Stimulated activated naive CD8-positive, alpha-beta T cell treated with anti-CD3 and anti-CD28 coated beads, Interleukin-15, Interleukin-2, amounts not matched to agents 100 ng/mL and 50 ng/mL, for 24 hours (primary cell): ENCODE results near the gene KIF2B.
"Not testable (repeated sequence)": the region's sequence is repeated elsewhere in the genome, so short reads cannot be mapped to it uniquely, and the experiment has no call there.

Source experiments
- H3K27ac Mint-ChIP-seq: one replicate; pipeline ENCODE4 v1.8.0; 2021; ENCODE audit warnings: mild to moderate bottlenecking, mixed read lengths
- H3K27me3 Mint-ChIP-seq: one replicate; pipeline ENCODE4 v1.8.0; 2021; ENCODE audit warnings: mixed read lengths
- H3K36me3 Mint-ChIP-seq: one replicate; pipeline ENCODE4 v1.8.0; 2021; ENCODE audit warnings: low read depth, mixed read lengths
- H3K4me1 Mint-ChIP-seq: one replicate; pipeline ENCODE4 v1.8.0; 2021; ENCODE audit warnings: low read depth, mixed read lengths
- H3K4me3 Mint-ChIP-seq: one replicate; pipeline ENCODE4 v1.8.0; 2021; ENCODE audit warnings: mild to moderate bottlenecking, mixed read lengths
- H3K9me3 Mint-ChIP-seq: one replicate; pipeline ENCODE4 v1.8.0; 2021; ENCODE audit warnings: mixed read lengths

The KIF2B gene

DNA sequence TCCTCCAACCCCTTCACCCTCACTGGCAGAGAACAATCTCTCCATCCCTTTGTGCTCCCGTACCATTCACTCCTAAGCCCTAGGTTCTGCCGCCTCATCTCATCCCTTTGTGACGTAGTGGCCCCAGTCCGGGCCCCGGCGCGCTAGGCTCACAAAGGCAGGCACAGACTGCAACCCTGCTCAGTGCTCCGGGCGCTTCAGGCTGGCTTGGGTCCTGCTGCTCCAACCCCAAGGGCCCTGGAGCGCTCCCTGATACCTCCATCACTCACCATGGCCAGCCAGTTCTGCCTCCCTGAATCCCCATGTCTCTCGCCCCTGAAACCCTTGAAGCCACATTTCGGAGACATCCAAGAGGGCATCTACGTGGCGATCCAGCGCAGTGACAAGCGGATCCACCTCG is at the start of gene KIF2B:
Gene KIF2B (plus strand): TSS at position 164 of the 400 bp plus-strand sequence. CDS start 107 bp downstream, at position 271.
- Mint-ChIP-seq H3K27ac (no peak within 1 kb of the TSS), H3K4me3 (no peak within 1 kb of the TSS), H3K4me1 (no peaks in the 10 kb centered on the region), H3K36me3 (no peaks in the 10 kb centered on the region), H3K9me3 (peaks cover 12% of the 10 kb centered on the region), H3K27me3 (no peaks in the 10 kb centered on the region)

- no peaks in the 10 kb centered on the region for H3K27me3 Mint-ChIP-seq
- H3K36me3 Mint-ChIP-seq, result no peaks in the 10 kb centered on the region
- peaks cover 8% of the 10 kb centered on the region for H3K9me3 Mint-ChIP-seq
- H3K4me1 Mint-ChIP-seq, result no peaks in the 10 kb centered on the region
- no peak overlapping the region for H3K4me3 Mint-ChIP-seq
- H3K27ac Mint-ChIP-seq, result no peak overlapping the region
These were observed 42.4 kb upstream of the KIF2B start for GRCh38 chr17:53780320-53780719.

GRCh38 chr17:53791551-53791950 is 31.2 kb upstream of the KIF2B start:
- Mint-ChIP-seq H3K4me1 (no peaks in the 10 kb centered on the region), H3K27me3 (no peaks in the 10 kb centered on the region), H3K9me3 (peaks cover 7% of the 10 kb centered on the region), H3K27ac (no peak overlapping the region), H3K4me3 (no peak overlapping the region), H3K36me3 (no peaks in the 10 kb centered on the region)

- Mint-ChIP-seq H3K9me3 (peaks cover 7% of the 10 kb centered on the region), H3K36me3 (no peaks in the 10 kb centered on the region), H3K4me1 (no peaks in the 10 kb centered on the region), H3K4me3 (no peak overlapping the region), H3K27ac (no peak overlapping the region), H3K27me3 (no peaks in the 10 kb centered on the region)
These were observed 30.3 kb upstream of the KIF2B start for GRCh38 chr17:53792451-53792850.

DNA sequence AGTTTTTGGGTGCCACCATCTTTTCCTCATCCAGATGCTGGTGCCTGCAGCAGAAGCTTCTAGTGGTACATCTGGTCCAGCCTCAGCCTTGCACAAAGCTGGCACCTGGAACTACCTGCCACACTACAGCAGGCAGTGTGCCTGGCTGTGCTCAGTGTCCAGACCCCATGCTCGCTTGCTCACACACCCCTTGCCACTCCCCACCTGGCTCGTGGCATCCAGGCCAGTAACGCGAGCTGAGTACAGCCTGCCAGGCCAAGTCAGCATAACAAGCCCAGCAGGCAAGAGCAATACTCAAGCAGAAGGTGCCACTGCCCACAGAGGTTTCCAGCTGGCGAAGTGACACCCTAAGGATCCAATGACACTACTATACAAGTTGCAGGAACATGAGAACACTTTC is 29.7 kb upstream of the KIF2B start:
- Mint-ChIP-seq H3K27ac (no peak overlapping the region), H3K27me3 (no peaks in the 10 kb centered on the region), H3K4me1 (no peaks in the 10 kb centered on the region), H3K4me3 (no peak overlapping the region), H3K36me3 (no peaks in the 10 kb centered on the region), H3K9me3 (peaks cover 7% of the 10 kb centered on the region)

DNA sequence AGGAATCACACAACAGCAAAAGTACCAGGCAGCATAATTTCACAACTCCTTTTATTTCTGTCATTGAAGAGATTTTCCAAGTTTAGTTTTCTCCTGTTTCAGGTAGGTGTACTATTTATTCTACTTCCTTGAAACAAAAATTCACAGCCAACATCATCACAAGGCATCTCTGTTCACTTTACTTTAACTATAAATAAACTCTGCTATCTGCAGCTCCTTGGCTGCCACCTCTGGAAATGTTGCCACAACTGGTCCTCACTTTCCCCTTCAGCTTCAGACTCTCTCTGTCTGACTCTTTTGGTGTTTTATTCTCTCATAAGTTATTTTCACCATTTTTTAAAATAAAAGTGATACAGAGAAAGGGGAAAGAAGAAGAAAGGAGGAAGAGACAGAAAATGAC is 27.9 kb upstream of the KIF2B start:
- Mint-ChIP-seq H3K27ac (no peak overlapping the region), H3K27me3 (no peaks in the 10 kb centered on the region), H3K4me1 (no peaks in the 10 kb centered on the region), H3K4me3 (no peak overlapping the region), H3K9me3 (peaks cover 5% of the 10 kb centered on the region), H3K36me3 (no peaks in the 10 kb centered on the region)

DNA sequence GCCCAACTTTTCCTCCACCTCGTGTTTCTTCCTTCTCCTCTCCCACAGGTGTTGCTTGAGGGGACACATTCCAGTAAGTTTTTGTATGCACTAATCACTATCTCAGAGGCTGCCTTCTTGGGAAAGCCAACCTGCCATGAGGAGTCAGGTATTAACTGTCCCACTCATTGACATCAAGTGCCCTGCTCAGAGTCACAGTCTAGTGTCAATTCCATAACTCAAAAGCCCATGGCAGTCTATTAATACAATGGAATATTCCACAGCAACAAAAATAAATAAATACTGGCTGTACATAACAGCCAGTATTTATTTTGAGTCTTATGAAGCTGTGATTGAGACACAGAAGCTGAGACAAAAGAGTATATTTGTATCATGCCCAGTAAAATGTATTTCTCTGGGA is 26.1 kb upstream of the KIF2B start:
- no peak overlapping the region for H3K4me3 Mint-ChIP-seq
- H3K4me1 Mint-ChIP-seq, result no peaks in the 10 kb centered on the region
- no peaks in the 10 kb centered on the region for H3K36me3 Mint-ChIP-seq
- no peaks in the 10 kb centered on the region for H3K9me3 Mint-ChIP-seq
- no peaks in the 10 kb centered on the region for H3K27me3 Mint-ChIP-seq
- H3K27ac Mint-ChIP-seq, result no peak overlapping the region

GRCh38 chr17:53797501-53797900 is 25.2 kb upstream of the KIF2B start:
- H3K27ac Mint-ChIP-seq, result no peak overlapping the region
- H3K9me3 Mint-ChIP-seq, result no peaks in the 10 kb centered on the region
- H3K4me3 Mint-ChIP-seq, result no peak overlapping the region
- no peaks in the 10 kb centered on the region for H3K27me3 Mint-ChIP-seq
- no peaks in the 10 kb centered on the region for H3K4me1 Mint-ChIP-seq
- no peaks in the 10 kb centered on the region for H3K36me3 Mint-ChIP-seq

- Mint-ChIP-seq H3K4me1 (no peaks in the 10 kb centered on the region), H3K9me3 (no peaks in the 10 kb centered on the region), H3K27me3 (no peaks in the 10 kb centered on the region), H3K36me3 (no peaks in the 10 kb centered on the region), H3K4me3 (no peak overlapping the region), H3K27ac (no peak overlapping the region)
These were observed 18.3 kb upstream of the KIF2B start for GRCh38 chr17:53804437-53804836.

DNA sequence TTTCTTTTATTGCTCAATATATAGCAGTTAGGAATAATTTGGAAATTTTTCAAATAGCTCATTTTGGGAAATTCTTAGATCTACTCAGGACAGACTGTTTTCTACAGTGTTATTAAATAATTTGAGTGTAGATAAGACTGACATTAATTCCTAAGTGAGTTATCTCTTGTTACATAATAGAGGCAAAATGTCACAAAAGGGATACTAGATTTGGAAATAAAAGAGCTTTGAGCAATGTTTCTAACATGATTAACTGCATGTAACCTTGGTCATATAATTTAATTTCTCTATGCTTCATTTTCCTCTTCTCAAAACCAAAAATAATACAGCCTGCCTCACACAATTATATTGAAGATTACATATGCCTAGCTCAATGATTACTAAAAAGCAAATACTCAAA is 16.3 kb upstream of the KIF2B start:
- Mint-ChIP-seq H3K36me3 (no peaks in the 10 kb centered on the region), H3K27me3 (no peaks in the 10 kb centered on the region), H3K27ac (no peak overlapping the region), H3K4me1 (no peaks in the 10 kb centered on the region), H3K4me3 (no peak overlapping the region), H3K9me3 (no peaks in the 10 kb centered on the region)

- Mint-ChIP-seq H3K4me1 (no peaks in the 10 kb centered on the region), H3K27me3 (no peaks in the 10 kb centered on the region), H3K4me3 (no peak overlapping the region), H3K9me3 (no peaks in the 10 kb centered on the region), H3K36me3 (no peaks in the 10 kb centered on the region), H3K27ac (no peak overlapping the region)
These were observed 15.4 kb upstream of the KIF2B start for GRCh38 chr17:53807286-53807685.

DNA sequence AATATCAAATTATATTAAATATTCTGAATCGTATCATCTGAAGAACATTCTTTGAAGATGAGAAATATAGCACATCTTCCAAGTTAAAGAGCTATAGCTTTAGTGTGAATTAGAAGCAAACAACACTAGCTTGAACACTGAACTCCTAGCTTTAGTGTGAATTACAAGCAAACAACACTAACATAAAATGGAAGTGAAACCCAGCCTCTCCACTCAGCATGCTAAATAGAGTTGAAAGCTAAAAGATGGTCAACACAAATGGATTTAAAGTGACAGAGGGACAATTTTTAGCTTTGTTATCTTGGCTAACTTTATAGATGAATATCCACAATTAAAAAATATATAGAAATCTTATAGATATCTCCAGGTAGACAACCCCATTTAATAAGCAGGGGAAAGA is 4.5 kb upstream of the KIF2B start:
- Mint-ChIP-seq H3K36me3 (no peaks in the 10 kb centered on the region), H3K9me3 (no peaks in the 10 kb centered on the region), H3K27me3 (no peaks in the 10 kb centered on the region), H3K4me1 (no peaks in the 10 kb centered on the region), H3K27ac (no peak overlapping the region), H3K4me3 (no peak overlapping the region)

- Mint-ChIP-seq H3K27ac (no peak overlapping the region), H3K36me3 (no peaks in the 10 kb centered on the region), H3K9me3 (no peaks in the 10 kb centered on the region), H3K27me3 (no peaks in the 10 kb centered on the region), H3K4me3 (no peak overlapping the region), H3K4me1 (no peaks in the 10 kb centered on the region)
These were observed 3.8 kb upstream of the KIF2B start for GRCh38 chr17:53818929-53819328.

- no peaks in the 10 kb centered on the region for H3K36me3 Mint-ChIP-seq
- no peaks in the 10 kb centered on the region for H3K4me1 Mint-ChIP-seq
- peaks cover 6% of the 10 kb centered on the region for H3K9me3 Mint-ChIP-seq
- H3K27ac Mint-ChIP-seq, result no peak overlapping the region
- H3K27me3 Mint-ChIP-seq, result no peaks in the 10 kb centered on the region
- H3K4me3 Mint-ChIP-seq, result no peak overlapping the region
These were observed 2.8 kb upstream of the KIF2B start for GRCh38 chr17:53819956-53820355.

DNA sequence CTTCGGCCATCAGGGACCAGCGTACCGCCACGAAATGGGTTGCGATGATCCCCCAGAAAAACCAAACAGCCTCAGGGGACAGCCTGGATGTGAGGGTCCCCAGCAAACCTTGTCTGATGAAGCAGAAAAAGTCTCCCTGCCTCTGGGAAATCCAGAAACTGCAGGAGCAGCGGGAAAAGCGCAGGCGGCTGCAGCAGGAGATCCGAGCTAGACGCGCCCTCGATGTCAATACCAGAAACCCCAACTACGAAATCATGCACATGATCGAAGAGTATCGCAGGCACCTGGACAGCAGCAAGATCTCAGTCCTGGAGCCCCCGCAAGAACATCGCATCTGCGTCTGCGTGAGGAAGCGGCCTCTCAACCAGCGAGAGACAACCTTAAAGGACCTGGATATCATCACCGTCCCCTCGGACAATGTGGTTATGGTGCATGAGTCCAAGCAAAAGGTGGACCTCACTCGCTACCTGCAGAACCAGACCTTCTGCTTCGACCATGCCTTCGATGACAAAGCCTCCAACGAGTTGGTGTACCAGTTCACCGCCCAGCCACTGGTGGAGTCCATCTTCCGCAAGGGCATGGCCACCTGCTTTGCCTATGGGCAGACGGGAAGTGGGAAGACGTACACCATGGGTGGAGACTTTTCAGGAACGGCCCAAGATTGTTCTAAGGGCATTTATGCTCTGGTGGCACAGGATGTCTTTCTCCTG is 769 bp downstream of the KIF2B start:
- H3K36me3 Mint-ChIP-seq, result no peaks in the 10 kb centered on the region
- H3K27ac Mint-ChIP-seq, result no peak overlapping the region
- no peak overlapping the region for H3K4me3 Mint-ChIP-seq
- H3K27me3 Mint-ChIP-seq, result no peaks in the 10 kb centered on the region
- H3K9me3 Mint-ChIP-seq, result peaks cover 12% of the 10 kb centered on the region
- no peaks in the 10 kb centered on the region for H3K4me1 Mint-ChIP-seq

- not testable (repeated sequence) for H3K4me3 Mint-ChIP-seq, H3K27ac Mint-ChIP-seq, H3K4me1 Mint-ChIP-seq, H3K36me3 Mint-ChIP-seq, H3K27me3 Mint-ChIP-seq, H3K9me3 Mint-ChIP-seq
These were observed 12.0 kb downstream of the KIF2B start for GRCh38 chr17:53834771-53835170.
